ENCODE results near the gene CAMTA1.

- TF ChIP-seq CSRNP3 (CRISPR knock-in tag; IDR thresholded peaks at IDR 0.05) (no peak), ZFP3 (CRISPR knock-in tag; IDR thresholded peaks at IDR 0.05) (no peak), ZNF70 (CRISPR knock-in tag; IDR thresholded peaks at IDR 0.05) (no peak), RARB (CRISPR knock-in tag; IDR thresholded peaks at IDR 0.05) (no peak), POU6F1 (CRISPR knock-in tag; IDR thresholded peaks at IDR 0.05; ENCODE audit: borderline replicate concordance, low read depth) (no peak)
These were observed 254.5 kb downstream of the CAMTA1 start for GRCh38 chr1:7039590-7040220.
